GM12864 (cell line): ENCODE results near the gene RAF1.

Experiments used
- DNase-seq: peaks from one replicate; pipeline ENCODE4 v3.0.0-alpha.2; 2011; ENCODE audit warnings: low read depth
- H3K4me3 ChIP-seq: 2 replicates; pipeline ENCODE4 v1.5.1; 2011; ENCODE audit warnings: mild to moderate bottlenecking, low read depth, low read length, control low read depth
- TF ChIP-seq, protein P1 (sequence below): IDR thresholded peaks from 2 replicates; pipeline ENCODE4 v1.5.1; 2011; ENCODE audit warnings: low read depth, mild to moderate bottlenecking, moderate library complexity, low read length, control low read depth, inconsistent platforms; ENCODE audit errors: missing control alignments

The RAF1 gene

DNA sequence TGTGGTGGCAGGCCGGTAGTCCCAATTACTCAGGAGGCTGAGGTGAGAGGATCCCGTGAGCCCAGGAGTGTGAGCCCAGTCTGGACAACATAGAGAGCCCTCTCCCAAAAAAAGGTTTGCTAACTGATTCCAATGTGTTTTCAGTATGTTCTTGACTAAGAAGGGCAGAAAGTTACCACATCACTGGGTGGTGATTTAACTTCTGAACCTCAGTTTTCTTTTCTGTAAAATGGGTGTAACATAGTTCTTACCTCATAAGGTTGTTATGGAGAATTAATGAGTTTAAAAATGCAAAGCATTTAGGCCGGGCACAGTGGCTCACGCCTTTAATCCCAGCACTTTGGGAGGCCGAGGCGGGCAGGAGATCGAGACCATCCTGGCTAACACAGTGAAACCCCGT, 28.5 kb upstream of the RAF1 start:
- DNase-seq, result no peak
- H3K4me3 ChIP-seq, result no peak overlapping the region
- TF ChIP-seq, protein P1, sequence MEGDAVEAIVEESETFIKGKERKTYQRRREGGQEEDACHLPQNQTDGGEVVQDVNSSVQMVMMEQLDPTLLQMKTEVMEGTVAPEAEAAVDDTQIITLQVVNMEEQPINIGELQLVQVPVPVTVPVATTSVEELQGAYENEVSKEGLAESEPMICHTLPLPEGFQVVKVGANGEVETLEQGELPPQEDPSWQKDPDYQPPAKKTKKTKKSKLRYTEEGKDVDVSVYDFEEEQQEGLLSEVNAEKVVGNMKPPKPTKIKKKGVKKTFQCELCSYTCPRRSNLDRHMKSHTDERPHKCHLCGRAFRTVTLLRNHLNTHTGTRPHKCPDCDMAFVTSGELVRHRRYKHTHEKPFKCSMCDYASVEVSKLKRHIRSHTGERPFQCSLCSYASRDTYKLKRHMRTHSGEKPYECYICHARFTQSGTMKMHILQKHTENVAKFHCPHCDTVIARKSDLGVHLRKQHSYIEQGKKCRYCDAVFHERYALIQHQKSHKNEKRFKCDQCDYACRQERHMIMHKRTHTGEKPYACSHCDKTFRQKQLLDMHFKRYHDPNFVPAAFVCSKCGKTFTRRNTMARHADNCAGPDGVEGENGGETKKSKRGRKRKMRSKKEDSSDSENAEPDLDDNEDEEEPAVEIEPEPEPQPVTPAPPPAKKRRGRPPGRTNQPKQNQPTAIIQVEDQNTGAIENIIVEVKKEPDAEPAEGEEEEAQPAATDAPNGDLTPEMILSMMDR, result no peak

DNA sequence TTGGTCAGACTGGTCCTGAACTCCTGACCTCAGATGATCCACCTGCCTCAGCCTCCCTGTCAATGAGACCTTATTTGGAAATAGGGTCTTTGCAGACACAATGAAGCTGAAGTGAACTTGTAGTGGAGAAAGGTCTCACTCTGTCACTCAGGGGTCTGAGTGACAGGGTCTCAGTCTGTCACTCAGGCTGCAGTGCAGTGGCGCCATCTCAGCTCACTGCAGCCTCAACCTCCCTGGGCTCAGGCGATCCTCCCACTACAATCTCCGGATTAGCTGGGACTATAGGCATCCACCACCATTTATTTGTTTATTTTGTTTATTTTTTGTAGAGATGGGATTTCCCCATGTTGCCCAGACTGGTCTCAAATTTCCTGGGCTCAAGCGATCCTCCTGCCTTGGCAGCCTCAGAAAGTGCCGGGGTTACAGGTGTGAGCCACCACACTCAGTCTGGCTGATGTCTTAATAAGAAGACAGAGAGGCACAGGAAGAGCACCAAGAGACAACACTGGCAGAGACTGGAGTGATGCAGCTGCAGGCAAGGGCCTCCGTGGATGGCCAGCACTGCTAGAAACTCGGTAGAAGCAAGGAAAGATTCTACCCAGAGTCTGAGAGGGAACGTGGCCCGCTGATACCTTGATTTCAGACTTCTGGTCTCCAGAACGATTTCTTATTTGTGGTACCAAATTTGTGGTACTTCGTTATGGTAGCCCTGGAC, 26.2 kb upstream of the RAF1 start:
- TF ChIP-seq, protein P1, result no peak
- no peak overlapping the region for H3K4me3 ChIP-seq
- no peak for DNase-seq

DNA sequence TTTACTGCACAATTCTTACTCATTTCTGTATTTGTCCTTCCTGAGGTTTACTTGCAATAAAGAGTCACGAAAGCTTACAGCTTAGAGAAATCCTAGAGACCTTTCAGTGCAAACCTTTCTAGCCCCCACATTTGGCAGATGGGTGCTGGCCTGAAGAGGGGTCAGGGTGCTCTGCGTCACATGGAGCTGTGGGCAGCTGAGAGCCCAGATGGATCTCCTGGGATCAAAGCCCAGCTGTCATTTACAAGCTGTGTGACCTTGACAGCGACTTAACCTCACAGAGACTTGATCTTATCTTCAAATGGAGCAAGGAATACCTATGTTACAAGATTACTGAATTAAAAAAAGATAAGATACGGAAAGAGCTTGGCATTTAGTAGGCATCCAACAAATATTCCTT, 24.0 kb upstream of the RAF1 start:
- no peak overlapping the region for H3K4me3 ChIP-seq
- TF ChIP-seq, protein P1, result no peak
- DNase-seq, result no peak

DNA sequence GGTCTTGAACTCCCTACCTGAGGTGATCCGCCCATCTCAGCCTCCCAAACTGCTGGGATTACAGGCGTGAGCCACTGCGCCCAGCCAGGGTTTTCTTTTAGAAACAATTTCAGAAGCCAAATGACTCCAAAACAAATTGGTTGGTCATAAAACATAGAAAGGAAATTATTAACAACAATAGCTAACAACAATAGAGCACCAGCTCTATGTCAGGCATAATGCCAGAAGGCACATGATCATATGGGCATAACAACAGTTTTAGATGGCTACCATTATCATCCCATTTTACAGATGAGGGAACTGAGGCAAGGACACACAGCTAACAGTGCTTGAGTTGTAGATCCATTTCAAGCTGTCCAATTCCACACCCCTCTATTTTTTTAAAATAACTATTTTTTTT, 22.2 kb upstream of the RAF1 start:
- no peak for DNase-seq
- no peak overlapping the region for H3K4me3 ChIP-seq
- TF ChIP-seq, protein P1, result no peak

DNA sequence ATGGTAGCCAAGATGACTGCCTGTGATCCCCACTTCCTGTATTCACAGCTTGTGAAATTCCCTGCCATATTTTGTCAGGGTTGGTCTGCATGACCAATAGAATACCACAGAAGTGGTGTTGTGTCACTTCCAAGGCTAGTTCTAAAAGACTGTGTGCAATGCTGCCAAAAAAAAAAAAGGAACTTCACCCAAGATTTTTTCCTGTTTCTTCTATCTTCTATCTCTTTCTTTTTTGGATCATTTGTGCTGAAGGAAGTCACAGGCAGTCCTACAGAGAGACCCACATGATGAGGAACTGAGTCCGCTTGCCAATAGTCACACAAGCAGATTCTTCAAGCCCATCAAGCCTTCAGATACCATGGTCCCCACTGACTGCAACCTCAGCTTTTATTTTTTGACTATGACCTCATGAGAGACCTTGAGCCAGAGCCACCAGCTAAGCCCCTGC, 18.1 kb upstream of the RAF1 start:
- H3K4me3 ChIP-seq, result no peak overlapping the region
- TF ChIP-seq, protein P1, result no peak
- DNase-seq, result no peak

DNA sequence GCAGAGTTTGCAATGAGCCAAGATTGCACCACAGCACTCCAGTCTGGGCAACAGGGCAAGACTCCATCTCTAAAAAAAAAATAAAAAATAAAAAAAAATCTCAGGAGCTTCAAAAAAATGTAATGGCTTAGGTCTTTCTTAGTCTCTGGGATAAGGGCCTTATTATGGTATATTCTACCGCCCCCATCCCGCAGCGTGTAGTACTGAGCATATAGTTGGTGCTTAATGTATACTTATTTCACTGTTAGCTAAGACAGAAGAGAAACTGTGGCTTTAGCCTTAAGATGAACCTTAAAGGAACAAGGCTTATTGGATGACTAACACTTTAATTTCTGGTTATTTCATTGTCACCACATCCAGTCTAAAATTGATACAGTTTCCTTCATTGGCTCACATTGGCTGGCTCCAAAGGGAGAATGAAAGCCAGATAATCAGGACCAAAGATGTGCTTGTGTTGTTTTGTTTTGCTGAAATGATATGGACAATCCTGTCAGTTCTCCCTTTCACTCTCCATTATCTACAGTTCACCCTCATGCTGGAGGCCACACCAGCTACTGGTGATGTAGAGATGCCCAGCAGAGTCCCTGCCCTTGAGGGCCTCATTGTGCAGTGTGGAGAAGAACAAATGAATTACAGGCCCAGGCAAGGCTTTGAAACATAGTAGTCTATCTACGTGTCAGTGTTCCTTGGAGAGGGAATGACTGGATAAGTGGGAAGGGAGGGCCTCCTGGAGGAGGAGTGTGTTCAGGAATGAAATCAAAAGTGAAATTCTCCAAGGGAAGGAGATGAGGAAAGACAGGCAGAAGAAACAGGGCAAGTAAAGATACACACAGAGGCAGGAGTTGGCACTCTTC, 17.4 kb upstream of the RAF1 start:
- no peak overlapping the region for H3K4me3 ChIP-seq
- TF ChIP-seq, protein P1, result no peak
- no peak for DNase-seq

DNA sequence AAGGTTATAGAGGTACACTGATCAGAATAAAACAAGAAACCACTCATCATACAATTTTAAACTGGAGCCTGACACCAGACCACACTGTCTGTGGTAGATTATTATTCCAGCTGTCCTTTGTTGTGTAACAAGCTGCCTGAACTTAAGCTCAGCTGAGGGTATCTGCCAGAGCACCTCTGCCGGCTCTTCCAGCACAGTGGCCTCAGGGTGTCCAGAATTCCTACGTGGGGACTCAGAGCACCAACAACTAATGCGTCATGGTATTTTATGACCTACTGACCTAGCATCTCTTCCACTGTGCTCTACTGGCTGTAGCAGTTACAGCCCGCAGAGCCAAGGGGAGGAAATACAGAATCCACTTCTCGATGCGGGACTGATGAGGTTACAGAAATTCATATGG, 15.6 kb upstream of the RAF1 start:
- no peak for DNase-seq
- H3K4me3 ChIP-seq, result no peak overlapping the region
- TF ChIP-seq, protein P1, result no peak
